AG04449 (cell line): Measurements from ENCODE around the gene DDX3X.

ENCODE experiments used
- CTCF ChIA-PET: fragments of 350-600 bp; formaldehyde crosslinking; extraction: SDS; loops from one replicate; lab custom pipeline; 2021; ENCODE audit warnings: antibody characterized with exemption; lab: Yijun Ruan, JAX
- POLR2A ChIA-PET: fragments of 400-600, 350-600 bp; formaldehyde crosslinking; extraction: SDS; loops from one replicate; lab custom pipeline; 2020; ENCODE audit warnings: antibody characterized with exemption, inconsistent platforms; lab: Yijun Ruan, JAX
- DNase-seq: peaks from one replicate; pipeline ENCODE4 v3.0.0-alpha.2; 2010; ENCODE audit warnings: low read depth, low spot score
- H3K4me3 ChIP-seq: 2 replicates; pipeline ENCODE4 v1.5.1; 2011; ENCODE audit warnings: low read depth, mild to moderate bottlenecking, control low read depth, low read length
- TF ChIP-seq, protein P1 (sequence below): IDR thresholded peaks from one replicate; pipeline ENCODE4 v1.5.1; 2011; ENCODE audit warnings: mild to moderate bottlenecking, moderate library complexity, low read length, control low read depth, inconsistent platforms; ENCODE audit not compliant: insufficient read depth; ENCODE audit errors: missing control alignments

DDX3X gene

DNA sequence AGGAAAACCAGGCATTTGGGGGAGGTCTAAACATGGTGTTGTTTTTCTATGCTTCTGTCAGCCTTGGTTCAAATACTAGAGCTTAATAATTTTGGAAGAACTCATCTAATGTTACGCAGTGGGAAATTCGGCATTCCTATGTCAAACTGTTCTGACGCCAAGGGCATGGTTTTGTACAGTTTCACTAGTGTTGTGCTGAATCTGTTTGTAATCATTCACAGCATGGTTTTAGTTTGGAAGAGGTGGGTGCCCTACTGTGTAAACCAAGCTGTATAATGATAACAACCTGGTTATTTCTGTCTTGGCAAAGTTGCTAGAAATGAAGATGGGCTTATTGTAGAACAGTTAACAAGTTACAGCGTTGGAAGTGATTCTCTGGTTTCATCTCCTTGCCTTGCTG is 5.2 kb downstream of the DDX3X start:
- DNase-seq = no peak
- TF ChIP-seq, protein P1, sequence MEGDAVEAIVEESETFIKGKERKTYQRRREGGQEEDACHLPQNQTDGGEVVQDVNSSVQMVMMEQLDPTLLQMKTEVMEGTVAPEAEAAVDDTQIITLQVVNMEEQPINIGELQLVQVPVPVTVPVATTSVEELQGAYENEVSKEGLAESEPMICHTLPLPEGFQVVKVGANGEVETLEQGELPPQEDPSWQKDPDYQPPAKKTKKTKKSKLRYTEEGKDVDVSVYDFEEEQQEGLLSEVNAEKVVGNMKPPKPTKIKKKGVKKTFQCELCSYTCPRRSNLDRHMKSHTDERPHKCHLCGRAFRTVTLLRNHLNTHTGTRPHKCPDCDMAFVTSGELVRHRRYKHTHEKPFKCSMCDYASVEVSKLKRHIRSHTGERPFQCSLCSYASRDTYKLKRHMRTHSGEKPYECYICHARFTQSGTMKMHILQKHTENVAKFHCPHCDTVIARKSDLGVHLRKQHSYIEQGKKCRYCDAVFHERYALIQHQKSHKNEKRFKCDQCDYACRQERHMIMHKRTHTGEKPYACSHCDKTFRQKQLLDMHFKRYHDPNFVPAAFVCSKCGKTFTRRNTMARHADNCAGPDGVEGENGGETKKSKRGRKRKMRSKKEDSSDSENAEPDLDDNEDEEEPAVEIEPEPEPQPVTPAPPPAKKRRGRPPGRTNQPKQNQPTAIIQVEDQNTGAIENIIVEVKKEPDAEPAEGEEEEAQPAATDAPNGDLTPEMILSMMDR = no peak
- H3K4me3 ChIP-seq = no peak overlapping the region
- ChIA-PET POLR2A (no interaction called here), CTCF (no interaction called here)

DNA sequence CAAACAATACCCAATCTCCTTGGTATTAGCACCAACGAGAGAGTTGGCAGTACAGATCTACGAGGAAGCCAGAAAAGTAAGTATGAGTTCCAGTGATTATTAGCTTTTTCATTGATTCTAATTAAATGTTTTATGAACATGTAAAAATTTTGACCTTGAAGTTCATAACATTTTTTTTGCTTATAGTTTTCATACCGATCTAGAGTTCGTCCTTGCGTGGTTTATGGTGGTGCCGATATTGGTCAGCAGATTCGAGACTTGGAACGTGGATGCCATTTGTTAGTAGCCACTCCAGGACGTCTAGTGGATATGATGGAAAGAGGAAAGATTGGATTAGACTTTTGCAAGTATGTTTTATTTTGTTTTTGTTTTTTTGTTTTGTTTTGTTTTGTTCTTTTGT is 10.1 kb downstream of the DDX3X start:
- POLR2A ChIA-PET = no interaction called here
- CTCF ChIA-PET = no interaction called here
- TF ChIP-seq, protein P1 = no peak
- no peak for DNase-seq
- H3K4me3 ChIP-seq = no peak overlapping the region

DNA sequence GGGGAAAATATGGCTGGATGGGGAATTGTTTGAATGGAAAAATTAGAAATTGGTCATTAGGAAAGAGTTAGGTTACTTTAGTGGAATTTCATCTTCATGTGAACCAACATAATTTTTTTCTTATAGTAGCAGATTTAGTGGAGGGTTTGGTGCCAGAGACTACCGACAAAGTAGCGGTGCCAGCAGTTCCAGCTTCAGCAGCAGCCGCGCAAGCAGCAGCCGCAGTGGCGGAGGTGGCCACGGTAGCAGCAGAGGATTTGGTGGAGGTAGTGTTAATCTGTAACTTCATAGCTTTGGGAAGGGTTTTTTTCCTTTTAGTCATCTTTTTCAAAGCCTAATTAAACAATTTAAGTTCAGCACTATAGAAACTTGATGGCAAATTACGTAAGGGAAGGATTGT is 13.2 kb downstream of the DDX3X start:
- CTCF ChIA-PET = no interaction called here
- H3K4me3 ChIP-seq = no peak overlapping the region
- POLR2A ChIA-PET = no interaction called here
- TF ChIP-seq, protein P1 = no peak
- no peak for DNase-seq

DNA sequence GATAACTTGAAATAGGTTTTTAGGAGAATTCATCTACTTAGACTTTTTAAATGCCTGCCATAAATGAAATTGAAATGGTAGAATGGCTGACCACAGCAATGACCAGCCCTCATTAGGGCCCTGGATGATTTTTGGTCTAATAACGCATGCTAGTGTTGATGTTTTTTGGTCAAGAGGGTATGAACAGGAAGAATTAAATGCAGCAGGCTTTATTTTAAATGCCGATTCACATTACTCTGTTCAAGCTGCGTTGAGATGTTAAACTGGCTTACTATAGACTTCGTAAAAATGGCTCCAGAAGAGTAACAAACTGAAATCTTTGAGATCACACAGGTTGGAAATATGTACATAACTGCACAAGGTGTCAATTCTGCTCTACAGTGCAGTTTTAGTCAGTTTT is 14.6 kb downstream of the DDX3X start:
- ChIA-PET POLR2A (no interaction called here), CTCF (no interaction called here)
- DNase-seq = no peak
- no peak overlapping the region for H3K4me3 ChIP-seq
- TF ChIP-seq, protein P1 = no peak

DNA sequence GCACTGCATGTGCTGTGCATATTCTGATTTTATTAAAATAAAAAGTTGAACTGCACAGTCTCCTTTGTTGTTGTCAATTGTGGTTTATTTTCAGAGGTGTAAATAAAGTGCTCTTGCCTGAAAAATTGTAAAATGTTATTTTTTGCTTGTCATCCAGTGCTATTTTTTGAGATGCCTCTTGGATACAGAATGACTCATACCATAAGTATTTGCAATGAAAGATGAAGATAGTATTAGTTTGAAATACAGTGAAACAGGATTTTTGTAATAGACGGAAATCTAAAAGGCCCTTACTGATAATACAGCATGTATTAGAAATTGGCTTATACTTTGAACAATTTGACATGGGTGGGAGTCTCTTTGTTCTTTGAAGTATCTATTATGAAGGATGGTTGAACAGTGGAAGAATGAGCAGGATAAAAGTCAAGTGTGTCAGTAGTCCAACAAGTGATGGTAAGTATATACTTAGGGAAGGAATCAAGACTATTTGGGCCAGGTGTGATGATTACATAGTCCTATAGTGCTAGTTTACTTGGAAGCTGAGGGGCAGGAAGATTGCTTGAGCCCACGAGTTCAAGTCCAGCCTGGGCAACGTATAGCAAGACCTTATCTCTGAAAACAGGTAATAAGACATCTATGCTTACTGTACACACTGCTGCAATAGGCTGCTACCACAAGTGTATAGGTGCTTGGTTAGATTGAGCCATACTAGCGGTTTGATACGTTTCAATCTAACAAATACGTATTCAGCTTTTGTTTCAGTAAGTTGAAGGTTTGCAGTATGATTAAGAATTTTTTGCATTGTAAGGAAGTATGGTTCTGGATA is 16.4 kb downstream of the DDX3X start:
- ChIA-PET POLR2A (no interaction called here), CTCF (no interaction called here)
- DNase-seq = no peak
- TF ChIP-seq, protein P1 = no peak
- H3K4me3 ChIP-seq = no peak overlapping the region

DNA sequence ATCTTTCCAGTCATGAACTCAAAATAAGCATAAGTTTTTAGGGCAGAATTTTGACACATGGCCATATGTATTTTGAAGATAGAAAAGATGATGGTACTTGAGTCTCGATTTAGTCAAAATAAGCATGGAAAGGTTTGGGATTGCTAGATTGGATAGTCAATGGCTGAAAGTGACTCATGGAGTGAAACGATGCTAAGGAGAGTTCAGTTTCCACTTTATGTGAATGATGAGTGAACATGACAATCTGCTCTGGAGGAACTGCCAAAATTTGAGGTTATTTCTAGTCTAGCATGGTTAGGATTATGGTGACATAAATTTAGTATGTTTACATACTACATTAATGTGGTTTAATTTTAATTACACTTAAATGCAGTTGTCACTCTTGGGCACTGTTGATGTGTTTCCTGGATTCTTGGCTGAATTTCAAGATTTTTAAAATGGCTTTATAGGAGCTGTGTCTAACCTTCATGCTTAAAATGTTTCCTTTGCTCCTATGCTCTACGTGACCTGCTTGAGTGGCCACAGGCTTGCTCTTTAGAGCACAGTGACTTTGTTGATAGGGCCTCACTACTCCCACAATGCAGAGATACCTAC is 17.1 kb downstream of the DDX3X start:
- CTCF ChIA-PET = no interaction called here

More for the DNA sequence above, 17.1 kb downstream of the DDX3X start:
- no peak for DNase-seq
- TF ChIP-seq, protein P1 = no peak
- no peak overlapping the region for H3K4me3 ChIP-seq
- POLR2A ChIA-PET = no interaction called here
